GM13977 (cell line): ENCODE measurements around the gene ANKRD34C.

ENCODE experiments used
- DNase-seq: peaks from one replicate; pipeline ENCODE4 v3.0.0; 2012; ENCODE audit warnings: low spot score
- in situ Hi-C: fragments of 300-500 bp; cut with MboI; formaldehyde crosslinking; loops from one replicate; pipeline ENCODE4 v1.12.0; 2022; ENCODE audit warnings: low sequenced_read_pairs, low pct_unique_long_range_greater_than_20kb, mixed read lengths, inconsistent platforms; ENCODE audit not compliant: unreplicated experiment
- TF ChIP-seq, protein P1 (sequence below): IDR thresholded peaks from 2 replicates; pipeline ENCODE4 v1.5.1; 2012; ENCODE audit warnings: mild to moderate bottlenecking, control low read depth; ENCODE audit not compliant: insufficient read depth; ENCODE audit errors: extremely low read depth, missing control alignments

Gene ANKRD34C

DNA sequence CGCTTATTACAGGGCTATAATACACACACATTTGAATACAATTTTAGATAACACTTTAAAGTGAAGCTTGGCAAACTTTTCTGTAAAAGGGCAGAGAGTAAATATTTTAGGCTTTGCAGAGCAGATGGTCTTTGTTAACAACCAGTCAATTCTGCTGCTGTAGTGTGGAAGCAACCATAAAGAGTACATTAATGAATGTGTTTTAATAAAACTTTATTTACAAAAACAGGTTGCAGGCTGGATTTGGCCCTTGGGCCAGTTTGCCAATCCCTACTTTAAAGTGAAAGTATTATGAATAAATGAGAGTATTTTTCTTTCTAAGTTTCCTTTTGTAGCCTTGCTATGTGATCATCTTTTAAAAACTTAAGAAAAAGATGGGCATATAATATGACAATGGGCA, 20.7 kb upstream of the ANKRD34C start:
- TF ChIP-seq, protein P1, sequence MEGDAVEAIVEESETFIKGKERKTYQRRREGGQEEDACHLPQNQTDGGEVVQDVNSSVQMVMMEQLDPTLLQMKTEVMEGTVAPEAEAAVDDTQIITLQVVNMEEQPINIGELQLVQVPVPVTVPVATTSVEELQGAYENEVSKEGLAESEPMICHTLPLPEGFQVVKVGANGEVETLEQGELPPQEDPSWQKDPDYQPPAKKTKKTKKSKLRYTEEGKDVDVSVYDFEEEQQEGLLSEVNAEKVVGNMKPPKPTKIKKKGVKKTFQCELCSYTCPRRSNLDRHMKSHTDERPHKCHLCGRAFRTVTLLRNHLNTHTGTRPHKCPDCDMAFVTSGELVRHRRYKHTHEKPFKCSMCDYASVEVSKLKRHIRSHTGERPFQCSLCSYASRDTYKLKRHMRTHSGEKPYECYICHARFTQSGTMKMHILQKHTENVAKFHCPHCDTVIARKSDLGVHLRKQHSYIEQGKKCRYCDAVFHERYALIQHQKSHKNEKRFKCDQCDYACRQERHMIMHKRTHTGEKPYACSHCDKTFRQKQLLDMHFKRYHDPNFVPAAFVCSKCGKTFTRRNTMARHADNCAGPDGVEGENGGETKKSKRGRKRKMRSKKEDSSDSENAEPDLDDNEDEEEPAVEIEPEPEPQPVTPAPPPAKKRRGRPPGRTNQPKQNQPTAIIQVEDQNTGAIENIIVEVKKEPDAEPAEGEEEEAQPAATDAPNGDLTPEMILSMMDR: no peak
- in situ Hi-C loops: no loop called here
- no peak for DNase-seq

- no peak for DNase-seq
- in situ Hi-C loops: no loop called here
- TF ChIP-seq, protein P1: no peak
Observed at GRCh38 chr15:79265167-79265566, 17.4 kb upstream of the ANKRD34C start.

DNA sequence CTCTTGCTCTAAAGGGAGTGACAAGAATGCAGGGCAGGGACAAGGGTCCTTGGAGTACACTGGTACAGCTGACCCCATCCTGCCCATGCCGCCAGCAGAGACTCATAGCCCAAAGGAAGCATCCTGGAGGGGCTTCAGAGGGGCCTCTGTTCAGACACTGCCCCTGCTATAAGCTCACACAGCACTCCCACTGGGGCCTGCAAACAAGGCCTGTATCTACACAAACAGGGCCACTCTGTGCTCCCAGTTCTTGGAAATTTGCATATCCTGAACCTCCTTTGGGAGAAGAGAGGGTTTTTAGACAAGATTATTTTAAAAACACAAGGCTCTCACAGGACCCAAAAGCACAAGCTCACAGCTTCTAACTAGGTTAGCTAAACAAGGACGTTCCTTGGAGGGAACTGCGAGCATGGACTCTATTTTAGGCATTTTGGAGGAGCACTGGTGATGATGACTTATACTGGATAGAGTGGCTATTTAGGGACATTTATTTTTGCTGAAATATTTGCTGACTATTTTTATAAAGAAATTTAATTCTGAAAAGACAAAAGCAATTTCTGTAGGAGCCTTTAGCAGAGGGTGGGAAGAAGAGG, 16.4 kb upstream of the ANKRD34C start:
- TF ChIP-seq, protein P1: no peak
- in situ Hi-C loops: no loop called here
- DNase-seq: no peak

- TF ChIP-seq, protein P1: no peak
- in situ Hi-C loops: no loop called here
- peak; percentile 62 for DNase-seq
Observed at GRCh38 chr15:79283252-79284048, 928 bp downstream of the ANKRD34C start.

GRCh38 chr15:79290642-79291275, 8.2 kb downstream of the ANKRD34C start:
- no peak for DNase-seq
- in situ Hi-C loops: no loop called here
- TF ChIP-seq, protein P1: no peak

- in situ Hi-C loops: no loop called here
- DNase-seq: no peak
Observed at GRCh38 chr15:79292011-79292410, 9.5 kb downstream of the ANKRD34C start.

More at GRCh38 chr15:79292011-79292410, 9.5 kb downstream of the ANKRD34C start:
- TF ChIP-seq, protein P1: no peak
